H54 (cell line): Measurements from ENCODE around the gene LCLAT1.
"Not testable (repeated sequence)": the region's sequence is repeated elsewhere in the genome, so short reads cannot be mapped to it uniquely, and the experiment has no call there.

Experiments
- DNase-seq: peaks from one replicate; pipeline ENCODE4 v3.0.0; 2011; ENCODE audit warnings: low spot score, mixed read lengths; ENCODE audit not compliant: insufficient read length
- FAIRE-seq: peaks from 3 replicates; lab custom pipeline; 2011; peaks lifted over from hg19 to GRCh38; lab: Jason Lieb, UNC
- POLR2A ChIP-seq: IDR thresholded peaks from 2 replicates; pipeline ENCODE4 v1.6.1; 2011; ENCODE audit warnings: low read depth, mild to moderate bottlenecking, low read length

Gene LCLAT1

GRCh38 chr2:30475542-30475941 is 28.5 kb downstream of the LCLAT1 start:
- no peak for FAIRE-seq
- DNase-seq = no peak

GRCh38 chr2:30476636-30477035 is 29.6 kb downstream of the LCLAT1 start:
- no peak for TF ChIP-seq POLR2A
- FAIRE-seq = no peak
- no peak for DNase-seq

More at GRCh38 chr2:30475542-30475941, 28.5 kb downstream of the LCLAT1 start:
- TF ChIP-seq POLR2A = no peak

GRCh38 chr2:30480703-30481322 is 33.8 kb downstream of the LCLAT1 start:
- DNase-seq (no peak), FAIRE-seq (no peak)
- no peak for TF ChIP-seq POLR2A

GRCh38 chr2:30481323-30481800 is 34.3 kb downstream of the LCLAT1 start:
- TF ChIP-seq POLR2A = no peak
- FAIRE-seq (no peak), DNase-seq (no peak)

DNA sequence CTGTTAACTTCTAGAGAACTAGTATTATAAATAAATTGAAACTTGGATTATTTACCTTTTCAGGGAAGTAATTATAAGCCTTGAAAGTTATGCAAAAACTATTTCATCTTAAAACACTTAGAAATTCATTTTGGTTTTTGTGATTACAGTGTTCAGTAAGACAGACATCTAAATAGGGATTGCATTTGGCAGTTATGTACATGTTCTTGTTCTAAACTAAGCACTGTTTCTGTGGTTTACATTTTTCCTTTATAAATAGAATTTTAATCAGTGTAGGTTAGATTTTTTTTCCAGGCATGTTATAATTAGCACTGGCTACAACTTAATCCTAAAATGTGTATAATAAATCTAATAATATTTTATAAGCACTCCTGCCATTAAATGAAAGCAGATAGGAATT is 35.0 kb downstream of the LCLAT1 start:
- FAIRE-seq (no peak), DNase-seq (no peak)
- no peak for TF ChIP-seq POLR2A

DNA sequence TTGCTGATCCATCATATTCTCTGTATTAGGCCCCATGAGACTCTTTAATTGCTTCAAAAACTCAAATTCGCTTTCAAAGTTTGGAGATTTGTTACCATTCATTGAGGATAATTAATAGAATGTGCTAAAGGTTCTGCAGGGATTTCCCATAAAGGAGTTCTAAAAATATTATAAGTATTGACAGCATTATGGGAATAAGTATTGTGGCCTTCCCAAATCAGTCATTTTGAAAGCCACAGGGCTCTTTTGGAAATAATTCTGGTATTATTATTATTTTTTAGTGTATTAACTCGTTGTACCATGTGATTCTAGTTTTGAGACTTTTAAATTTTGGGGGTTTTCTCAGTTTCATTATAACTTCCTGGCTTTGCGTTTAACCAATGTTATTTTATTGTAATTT is 37.1 kb downstream of the LCLAT1 start:
- FAIRE-seq (no peak), DNase-seq (no peak)
- no peak for TF ChIP-seq POLR2A

GRCh38 chr2:30484995-30485394 is 37.9 kb downstream of the LCLAT1 start:
- FAIRE-seq (no peak), DNase-seq (no peak)
- no peak for TF ChIP-seq POLR2A

GRCh38 chr2:30486655-30487054 is 39.6 kb downstream of the LCLAT1 start:
- FAIRE-seq (no peak), DNase-seq (no peak)
- no peak for TF ChIP-seq POLR2A

DNA sequence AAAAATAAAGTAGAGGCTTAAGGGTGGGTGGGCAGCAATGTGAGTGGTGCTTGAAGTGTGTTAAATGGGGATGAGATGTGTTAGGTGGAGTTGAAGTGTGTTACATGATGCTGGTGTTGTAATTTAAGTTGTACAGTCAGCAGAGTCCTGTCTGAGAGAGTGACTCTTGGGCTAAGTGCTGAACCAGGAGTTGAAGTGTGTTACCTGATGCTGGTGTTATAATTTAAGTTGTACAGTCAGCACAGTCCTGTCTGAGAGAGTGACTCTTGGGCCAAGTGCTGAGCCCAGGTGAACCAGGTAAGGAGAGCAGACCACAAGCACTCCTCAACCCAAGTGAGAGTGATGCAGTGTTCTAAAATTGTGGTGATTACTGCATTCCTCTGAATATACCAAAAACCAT is 40.6 kb downstream of the LCLAT1 start:
- no peak for TF ChIP-seq POLR2A

GRCh38 chr2:30488012-30488659 is 41.1 kb downstream of the LCLAT1 start:
- TF ChIP-seq POLR2A = no peak
- FAIRE-seq (peak; percentile 6), DNase-seq (no peak)

More for the DNA sequence above, 40.6 kb downstream of the LCLAT1 start:
- FAIRE-seq (peak; percentile 38), DNase-seq (no peak)

GRCh38 chr2:30491225-30491624 is 44.2 kb downstream of the LCLAT1 start:
- FAIRE-seq (no peak), DNase-seq (no peak)
- TF ChIP-seq POLR2A = no peak

DNA sequence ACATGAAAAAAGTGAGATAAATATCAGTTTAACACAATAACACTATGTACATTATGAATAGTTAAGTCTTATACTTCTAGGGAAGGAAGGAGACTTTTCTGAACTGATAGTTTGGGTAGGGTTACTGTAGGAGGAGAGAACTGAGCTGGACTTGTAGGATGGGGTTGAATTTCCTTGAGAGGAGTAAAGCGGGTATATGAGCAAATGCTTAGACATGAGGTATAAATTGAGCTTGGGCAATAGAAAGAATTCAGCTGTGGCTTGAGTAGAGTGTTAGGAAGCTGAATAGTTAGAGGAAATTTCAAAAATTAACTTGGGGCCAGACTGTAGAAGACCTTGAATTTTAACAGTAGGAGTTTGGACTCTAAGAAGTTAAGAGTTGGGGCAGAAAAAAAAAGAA is 45.1 kb downstream of the LCLAT1 start:
- FAIRE-seq = no peak

GRCh38 chr2:30492619-30493018 is 45.6 kb downstream of the LCLAT1 start:
- FAIRE-seq = no peak
- DNase-seq = no peak
- no peak for TF ChIP-seq POLR2A

More for the DNA sequence above, 45.1 kb downstream of the LCLAT1 start:
- TF ChIP-seq POLR2A = no peak
- DNase-seq = no peak

DNA sequence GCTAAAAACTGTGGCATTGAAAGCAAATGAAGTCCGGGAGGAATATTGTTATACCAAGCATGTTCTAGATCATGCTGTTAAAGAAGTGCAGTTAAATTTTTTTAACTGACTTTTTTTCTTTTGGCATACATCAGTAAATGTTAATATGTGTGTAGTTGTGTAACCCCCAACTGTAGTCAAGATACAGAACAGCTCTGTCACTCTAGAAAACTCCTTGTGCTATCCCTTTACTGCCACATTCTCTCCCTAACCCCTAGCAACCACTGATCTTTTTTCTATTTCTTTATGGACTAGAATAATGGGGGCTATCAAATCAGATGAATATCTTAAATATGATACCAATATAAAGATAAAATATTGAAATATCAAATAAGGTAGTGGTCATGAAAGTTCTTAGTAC is 46.4 kb downstream of the LCLAT1 start:
- FAIRE-seq (no peak), DNase-seq (no peak)
- TF ChIP-seq POLR2A = no peak

DNA sequence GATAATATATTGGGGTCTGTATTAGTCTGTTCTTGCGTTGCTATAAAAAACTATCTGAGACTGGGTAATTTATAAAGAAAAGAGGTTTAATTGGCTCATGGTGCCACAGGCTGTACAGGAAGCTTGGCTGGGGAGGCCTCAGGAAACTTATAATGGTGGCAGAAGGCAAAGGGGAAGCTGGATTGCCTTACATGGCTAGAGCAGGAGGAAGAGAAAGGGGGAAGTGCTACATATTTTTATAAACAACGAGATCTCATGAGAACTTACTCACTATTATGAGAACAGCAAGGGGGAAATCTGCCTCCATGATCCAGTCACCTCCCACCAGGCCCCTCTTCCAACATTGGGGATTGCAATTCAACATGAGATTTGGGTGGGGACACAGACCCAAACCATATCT is 48.9 kb downstream of the LCLAT1 start:
- FAIRE-seq, DNase-seq: not testable (repeated sequence)
